Measurements from ENCODE around the gene ITPKC. TPM values are rescaled to one million over a fixed set of nuclear protein-coding genes. Genes with fewer than 3 reads are reported as not detected.

Gene ITPKC
- total and polyA plus RNA-seq, 9 of the 15 experiments (the other 6 are each of a cell fraction or from before 2014, with no cell fraction given) = 0.08 to 9.3 (median 5.8) TPM

DNA sequence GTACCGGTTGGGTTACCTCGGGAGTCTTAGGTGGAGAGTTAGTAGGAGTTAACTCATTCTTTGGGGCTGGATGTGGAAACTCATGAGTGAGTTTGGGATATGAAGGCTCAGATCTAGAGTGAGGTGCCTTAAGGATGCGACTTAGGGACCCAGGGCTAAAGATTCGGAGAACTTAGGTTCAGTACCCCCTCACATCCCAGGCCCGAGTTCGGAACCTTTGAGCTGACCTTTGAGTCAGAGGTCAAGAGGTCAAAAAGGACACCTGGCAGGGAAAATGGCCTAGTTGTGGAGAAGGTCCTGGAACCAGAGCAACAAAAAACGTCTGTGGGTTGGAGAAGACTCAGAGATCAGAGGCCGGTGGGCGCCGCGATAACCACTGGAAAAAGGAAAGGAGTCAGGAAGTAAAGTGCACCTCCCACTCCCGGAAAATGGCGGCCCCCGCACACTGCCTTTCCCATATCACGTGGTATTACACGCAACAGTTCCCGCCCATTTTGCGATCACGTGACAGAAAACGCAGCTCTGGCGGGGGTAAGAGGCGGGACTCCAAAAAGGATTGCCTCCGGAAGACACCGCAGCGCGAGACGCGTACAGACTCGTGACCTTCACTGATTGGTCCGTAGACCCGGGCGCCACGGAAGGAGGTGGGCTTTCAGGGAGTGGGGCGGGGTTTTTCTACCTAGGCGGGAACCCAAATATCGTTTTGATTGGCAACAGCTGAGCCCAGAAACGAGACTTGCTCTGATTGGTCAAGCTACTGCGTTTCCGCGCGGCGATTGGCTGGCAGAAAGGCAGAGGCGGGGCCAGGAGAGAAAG lies 33.4 kb downstream of the ITPKC start, which contains the start of gene ACTMAP (continued):
- TF ChIP-seq, protein P1, sequence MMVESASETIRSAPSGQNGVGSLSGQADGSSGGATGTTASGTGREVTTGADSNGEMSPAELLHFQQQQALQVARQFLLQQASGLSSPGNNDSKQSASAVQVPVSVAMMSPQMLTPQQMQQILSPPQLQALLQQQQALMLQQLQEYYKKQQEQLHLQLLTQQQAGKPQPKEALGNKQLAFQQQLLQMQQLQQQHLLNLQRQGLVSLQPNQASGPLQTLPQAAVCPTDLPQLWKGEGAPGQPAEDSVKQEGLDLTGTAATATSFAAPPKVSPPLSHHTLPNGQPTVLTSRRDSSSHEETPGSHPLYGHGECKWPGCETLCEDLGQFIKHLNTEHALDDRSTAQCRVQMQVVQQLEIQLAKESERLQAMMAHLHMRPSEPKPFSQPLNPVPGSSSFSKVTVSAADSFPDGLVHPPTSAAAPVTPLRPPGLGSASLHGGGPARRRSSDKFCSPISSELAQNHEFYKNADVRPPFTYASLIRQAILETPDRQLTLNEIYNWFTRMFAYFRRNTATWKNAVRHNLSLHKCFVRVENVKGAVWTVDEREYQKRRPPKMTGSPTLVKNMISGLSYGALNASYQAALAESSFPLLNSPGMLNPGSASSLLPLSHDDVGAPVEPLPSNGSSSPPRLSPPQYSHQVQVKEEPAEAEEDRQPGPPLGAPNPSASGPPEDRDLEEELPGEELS (CRISPR knock-in tag; IDR thresholded peaks at IDR 0.05; ENCODE audit: borderline replicate concordance) = no peak
- TF ChIP-seq EZH2 (IDR thresholded peaks at IDR 0.05; ENCODE audit: borderline replicate concordance, low read depth, low read length) (no peak), MTA2 (IDR thresholded peaks at IDR 0.05; ENCODE audit: low read depth) (peak; percentile 63), TFAM (CRISPR knock-in tag; conservative IDR thresholded peaks at IDR 0.05) (no peak), LCOR (CRISPR knock-in tag; IDR thresholded peaks at IDR 0.05) (peak; percentile 69), SMARCE1 (IDR thresholded peaks at IDR 0.05) (peak; percentile 73; the same call in 1 of the 2 replicates), ZNF696 (CRISPR knock-in tag; conservative IDR thresholded peaks at IDR 0.05) (no peak), CCAR2 (IDR thresholded peaks at IDR 0.05; ENCODE audit: low read depth, low read length) (no peak), TCF3 (CRISPR knock-in tag; IDR thresholded peaks at IDR 0.05) (peak; percentile 47), FOSL1 (tag; conservative IDR thresholded peaks at IDR 0.05) (peak; percentile 75), JUND (IDR thresholded peaks at IDR 0.05; ENCODE audit: borderline replicate concordance, low read depth, low read length) (no peak; the same call in 1 of the 2 replicates), JUND (tag; IDR thresholded peaks at IDR 0.05; ENCODE audit: borderline replicate concordance, low read depth, low read length) (peak; percentile 54; the same call in 2 of the 3 replicates), TAF7 (tag; IDR thresholded peaks at IDR 0.05) (peak; percentile 87), POLR3A (IDR thresholded peaks at IDR 0.05; ENCODE audit: borderline replicate concordance, extremely low read depth, insufficient read depth, insufficient read length) (no peak), SMAD2 (IDR thresholded peaks at IDR 0.05; ENCODE audit: low read depth, low read length) (no peak), RBM39 (optimal IDR thresholded peaks at IDR 0.05; ENCODE audit: low read depth, low read length) (no peak), RB1 (IDR thresholded peaks at IDR 0.05; ENCODE audit: low read depth) (peak; percentile 69; the same call in 1 of the 2 replicates), ZSCAN32 (CRISPR knock-in tag; IDR thresholded peaks at IDR 0.05) (no peak), IRF2 (CRISPR knock-in tag; IDR thresholded peaks at IDR 0.05) (no peak), POLR3G (IDR thresholded peaks at IDR 0.05; ENCODE audit: extremely low read depth, insufficient read length, insufficient replicate concordance) (no peak), ZNF263 (CRISPR knock-in tag; IDR thresholded peaks at IDR 0.05; ENCODE audit: borderline replicate concordance) (no peak), CBX1 (IDR thresholded peaks at IDR 0.05; ENCODE audit: low read depth) (no peak)
- TF ChIP-seq, protein P2, sequence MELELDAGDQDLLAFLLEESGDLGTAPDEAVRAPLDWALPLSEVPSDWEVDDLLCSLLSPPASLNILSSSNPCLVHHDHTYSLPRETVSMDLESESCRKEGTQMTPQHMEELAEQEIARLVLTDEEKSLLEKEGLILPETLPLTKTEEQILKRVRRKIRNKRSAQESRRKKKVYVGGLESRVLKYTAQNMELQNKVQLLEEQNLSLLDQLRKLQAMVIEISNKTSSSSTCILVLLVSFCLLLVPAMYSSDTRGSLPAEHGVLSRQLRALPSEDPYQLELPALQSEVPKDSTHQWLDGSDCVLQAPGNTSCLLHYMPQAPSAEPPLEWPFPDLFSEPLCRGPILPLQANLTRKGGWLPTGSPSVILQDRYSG (tag; conservative IDR thresholded peaks at IDR 0.05; ENCODE audit: low read depth) = peak; percentile 76; the same call in 1 of the 2 replicates
- TF ChIP-seq, protein P3, sequence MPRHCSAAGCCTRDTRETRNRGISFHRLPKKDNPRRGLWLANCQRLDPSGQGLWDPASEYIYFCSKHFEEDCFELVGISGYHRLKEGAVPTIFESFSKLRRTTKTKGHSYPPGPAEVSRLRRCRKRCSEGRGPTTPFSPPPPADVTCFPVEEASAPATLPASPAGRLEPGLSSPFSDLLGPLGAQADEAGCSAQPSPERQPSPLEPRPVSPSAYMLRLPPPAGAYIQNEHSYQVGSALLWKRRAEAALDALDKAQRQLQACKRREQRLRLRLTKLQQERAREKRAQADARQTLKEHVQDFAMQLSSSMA (CRISPR knock-in tag; IDR thresholded peaks at IDR 0.05) = no peak
- TF ChIP-seq, protein P4, sequence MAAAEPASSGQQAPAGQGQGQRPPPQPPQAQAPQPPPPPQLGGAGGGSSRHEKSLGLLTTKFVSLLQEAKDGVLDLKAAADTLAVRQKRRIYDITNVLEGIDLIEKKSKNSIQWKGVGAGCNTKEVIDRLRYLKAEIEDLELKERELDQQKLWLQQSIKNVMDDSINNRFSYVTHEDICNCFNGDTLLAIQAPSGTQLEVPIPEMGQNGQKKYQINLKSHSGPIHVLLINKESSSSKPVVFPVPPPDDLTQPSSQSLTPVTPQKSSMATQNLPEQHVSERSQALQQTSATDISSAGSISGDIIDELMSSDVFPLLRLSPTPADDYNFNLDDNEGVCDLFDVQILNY (CRISPR knock-in tag; IDR thresholded peaks at IDR 0.05) = no peak
